Thoracic aorta (tissue), 2 donors: ENCODE data around the gene SLC18A2. TPM values are rescaled to one million over a fixed set of nuclear protein-coding genes. Genes with fewer than 3 reads are reported as not detected.
"Not testable (repeated sequence)": the region's sequence is repeated elsewhere in the genome, so short reads cannot be mapped to it uniquely, and the experiment has no call there.

ENCODE experiments used
- ATAC-seq: fragments of 150-250 bp; one replicate; pipeline ENCODE4 v1.8.0; 2017; ENCODE audit warnings: low read depth; ENCODE audit not compliant: insufficient number of reproducible peaks, low FRiP score
- DNase-seq: peaks from one replicate; pipeline ENCODE4 v3.0.0-alpha.2; 2020; ENCODE audit warnings: low spot score
- H3K27ac ChIP-seq, 2 donors: fragments of 200-600 bp; sonication (generic); 1 replicate in 1 of 2; 2 replicates in 1 of 2; pipeline ENCODE4 v1.5.1; 2016; ENCODE audit warnings: mild to moderate bottlenecking in 2 of 2, moderate library complexity in 2 of 2
- H3K27me3 ChIP-seq: fragments of 200-600 bp; sonication (generic); replicated peaks from 2 replicates; pipeline ENCODE4 v1.6.0; 2016; ENCODE audit warnings: mild to moderate bottlenecking; ENCODE audit not compliant: insufficient read depth
- H3K36me3 ChIP-seq: fragments of 200-600 bp; sonication (generic); one replicate; pipeline ENCODE4 v1.5.1; 2016
- H3K4me1 ChIP-seq, 2 donors: fragments of 200-600 bp; sonication (generic); 1 replicate in 1 of 2; 2 replicates in 1 of 2; pipeline versions ENCODE4 v1.5.1 to v1.6.0; 2016; ENCODE audit warnings: low read depth in 2 of 2, mild to moderate bottlenecking in 1 of 2; ENCODE audit not compliant: control insufficient read depth in 1 of 2
- H3K4me3 ChIP-seq: fragments of 200-600 bp; sonication (generic); 2 replicates; pipeline ENCODE4 v1.5.1; 2016; ENCODE audit warnings: mild to moderate bottlenecking
- H3K9me3 ChIP-seq: fragments of 200-600 bp; sonication (generic); 2 replicates; pipeline ENCODE4 v1.5.1; 2016
- CTCF ChIP-seq: fragments of 200-600 bp; sonication (generic); IDR thresholded peaks from one replicate; pipeline ENCODE4 v1.5.1; 2019; ENCODE audit warnings: antibody characterized with exemption
- total RNA-seq, 2 donors: library from RNA; depleted of rRNA; stranded (reverse); fragments of >200 nt; gene quantifications; one replicate each; pipeline versions ENCODE4 v1.1.0 to v1.2.3, GENCODE V29; 2016

SLC18A2 gene
- total RNA-seq, 2 donors from 2014 or later: 0.35 to 1.8 TPM

GRCh38 chr10:117298219-117298618 lies 57.3 kb downstream of the SLC18A2 start:
- no peaks in the 10 kb centered on the region for H3K36me3 ChIP-seq
- H3K4me3 ChIP-seq: no peak overlapping the region
- ATAC-seq (no peak), DNase-seq (no peak)
- H3K9me3 ChIP-seq: no peaks in the 10 kb centered on the region
- TF ChIP-seq CTCF: no peak
- no peak overlapping the region for H3K27ac ChIP-seq
- H3K4me1 ChIP-seq: no peaks in the 10 kb centered on the region
- H3K27me3 ChIP-seq: no peaks in the 10 kb centered on the region

DNA sequence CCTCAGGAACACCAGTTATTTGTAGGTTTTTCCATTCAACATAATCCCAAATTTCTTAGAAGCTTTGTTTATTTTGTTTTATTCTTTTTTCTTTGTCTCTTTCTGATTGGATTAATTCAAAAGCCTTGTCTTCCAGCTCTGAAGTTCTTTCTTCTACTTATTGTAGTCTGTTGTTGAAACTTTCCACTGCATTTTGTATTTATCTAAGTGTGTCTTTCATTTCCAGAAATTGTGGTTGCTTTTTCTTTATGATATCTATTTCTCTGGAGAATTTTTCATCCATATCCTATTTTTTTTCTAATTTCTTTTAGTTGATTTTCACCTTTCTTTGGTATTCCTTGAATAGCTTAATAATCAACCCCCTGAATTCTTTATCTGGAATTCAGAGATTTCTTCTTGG lies 58.5 kb downstream of the SLC18A2 start:
- H3K4me1 ChIP-seq: no peaks in the 10 kb centered on the region
- no peaks in the 10 kb centered on the region for H3K36me3 ChIP-seq
- no peak overlapping the region for H3K4me3 ChIP-seq
- no peak for TF ChIP-seq CTCF
- H3K27me3 ChIP-seq: no peaks in the 10 kb centered on the region
- no peak for ATAC-seq
- H3K27ac ChIP-seq: no peak overlapping the region
- H3K9me3 ChIP-seq: no peaks in the 10 kb centered on the region
- no peak for DNase-seq

DNA sequence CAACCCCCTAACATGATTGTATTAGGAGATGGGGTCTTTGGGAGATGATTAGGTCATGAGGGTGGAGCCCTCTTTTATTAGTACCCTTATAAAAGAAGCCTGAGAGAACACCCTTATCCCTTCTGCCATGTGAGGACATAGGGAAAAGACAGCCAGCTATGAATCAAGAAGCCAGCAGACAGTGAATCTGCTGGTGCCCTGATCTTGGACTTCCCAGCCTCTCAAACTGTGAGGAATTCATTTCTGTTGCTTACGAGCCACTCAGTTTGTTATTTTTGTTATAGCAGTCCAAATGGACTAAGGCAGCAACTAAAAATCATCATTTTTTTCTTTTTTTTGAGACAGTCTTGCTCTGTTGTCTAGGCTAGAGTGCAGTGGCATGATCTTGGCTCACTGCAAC lies 59.8 kb downstream of the SLC18A2 start:
- Histone ChIP-seq H3K27me3 (no peaks in the 10 kb centered on the region), H3K27ac (no peak overlapping the region), H3K4me3 (no peak overlapping the region), H3K36me3 (no peaks in the 10 kb centered on the region), H3K4me1 (no peaks in the 10 kb centered on the region), H3K9me3 (no peaks in the 10 kb centered on the region)
- TF ChIP-seq CTCF: no peak
- DNase-seq (no peak), ATAC-seq (no peak)

- not testable (repeated sequence) for DNase-seq, H3K9me3 ChIP-seq, H3K4me1 ChIP-seq, H3K36me3 ChIP-seq, H3K4me3 ChIP-seq, H3K27me3 ChIP-seq, H3K27ac ChIP-seq, ATAC-seq
Observed at GRCh38 chr10:117303451-117303850, 62.5 kb downstream of the SLC18A2 start.

GRCh38 chr10:117306674-117307073 lies 65.8 kb downstream of the SLC18A2 start:
- Histone ChIP-seq H3K36me3 (no peaks in the 10 kb centered on the region), H3K4me3 (no peak overlapping the region), H3K4me1 (no peaks in the 10 kb centered on the region), H3K27ac (no peak overlapping the region), H3K9me3 (no peaks in the 10 kb centered on the region), H3K27me3 (no peaks in the 10 kb centered on the region)
- DNase-seq (no peak), ATAC-seq (no peak)
- TF ChIP-seq CTCF: no peak

GRCh38 chr10:117311261-117311660 lies 70.3 kb downstream of the SLC18A2 start:
- Histone ChIP-seq H3K9me3 (no peaks in the 10 kb centered on the region), H3K27me3 (no peaks in the 10 kb centered on the region), H3K27ac (no peak overlapping the region), H3K4me3 (no peak overlapping the region), H3K4me1 (no peaks in the 10 kb centered on the region), H3K36me3 (no peaks in the 10 kb centered on the region)
- DNase-seq: no peak
- ATAC-seq: no peak
- no peak for TF ChIP-seq CTCF
